ENCODE results near the gene MAP1B.

MAP1B gene

GRCh38 chr5:72248410-72248981 lies 141.2 kb downstream of the MAP1B start:
- no peak for DNase-seq (ENCODE audit: low read depth, low spot score)

DNA sequence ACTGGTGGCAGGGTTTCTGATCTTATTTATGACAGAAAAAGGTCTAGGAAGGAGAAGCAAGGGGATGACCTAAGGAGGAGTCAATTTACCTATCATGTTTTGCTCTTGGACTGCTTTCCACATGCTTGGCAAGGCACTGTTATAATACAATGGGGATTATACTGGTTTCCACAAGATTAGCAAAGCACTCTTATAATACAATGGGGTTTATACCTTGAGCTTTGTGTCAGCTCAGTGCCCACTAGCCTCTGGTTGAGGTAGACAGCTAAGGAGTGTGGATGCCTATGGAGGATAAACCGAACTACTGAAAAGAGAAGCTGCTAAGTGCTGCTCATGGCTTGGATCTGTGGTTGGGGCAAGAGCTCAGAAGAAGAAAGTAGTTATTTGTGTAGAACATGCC lies 144.1 kb downstream of the MAP1B start:
- no peak for DNase-seq (ENCODE audit: low read depth, low spot score)

GRCh38 chr5:72252008-72252407 lies 144.7 kb downstream of the MAP1B start:
- no peak for DNase-seq (ENCODE audit: low read depth, low spot score)

DNA sequence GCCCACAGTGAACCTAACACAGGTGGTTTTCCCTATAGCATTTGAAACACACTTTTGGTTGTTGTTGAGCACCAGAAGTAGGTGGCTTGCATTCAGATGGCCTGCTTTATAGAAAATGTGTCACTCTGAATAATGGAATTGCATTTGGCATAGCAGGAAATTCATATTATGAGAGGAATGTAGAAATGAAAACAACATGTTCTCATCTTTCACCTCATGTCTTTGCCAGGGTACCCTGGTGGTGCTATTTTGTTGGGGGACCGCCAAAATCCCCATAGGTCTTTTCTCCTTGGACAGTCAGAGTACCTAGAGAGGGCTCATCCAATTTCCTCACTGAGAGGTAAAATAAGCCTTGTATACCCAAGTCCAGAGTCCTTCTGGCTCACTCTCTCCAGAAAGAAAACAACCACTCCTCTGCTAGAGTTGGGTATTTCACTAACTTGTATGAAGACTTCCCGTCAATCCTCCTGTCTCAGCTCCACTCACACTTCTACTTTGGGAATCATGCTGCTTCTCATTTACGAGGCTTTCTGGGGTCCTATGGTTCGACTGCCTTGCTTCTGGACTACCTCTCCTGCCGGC lies 145.4 kb downstream of the MAP1B start:
- DNase-seq (ENCODE audit: low read depth, low spot score): no peak

GRCh38 chr5:72255237-72255636 lies 148.0 kb downstream of the MAP1B start:
- DNase-seq (ENCODE audit: low read depth, low spot score): no peak

DNA sequence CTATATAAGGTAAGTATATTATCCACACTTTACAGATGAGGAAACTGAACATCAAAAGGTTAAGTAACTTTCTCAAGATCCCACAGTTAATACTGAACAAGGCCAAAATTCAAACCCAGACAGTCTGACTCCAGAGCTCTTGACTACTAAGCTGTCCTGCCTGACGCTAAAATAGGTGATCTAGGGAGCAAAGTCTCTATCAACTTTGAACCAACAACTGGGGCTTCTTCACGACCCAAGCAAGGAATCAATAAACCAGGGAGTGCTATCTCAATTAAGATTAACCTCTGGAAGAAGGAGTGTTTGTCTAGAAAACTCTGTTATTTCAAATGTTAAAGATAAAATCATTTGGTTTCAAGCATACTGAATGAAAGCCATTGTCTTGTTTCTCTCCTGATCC lies 148.4 kb downstream of the MAP1B start:
- no peak for DNase-seq (ENCODE audit: low read depth, low spot score)

GRCh38 chr5:72256536-72256935 lies 149.3 kb downstream of the MAP1B start:
- DNase-seq (ENCODE audit: low read depth, low spot score): no peak
